ENCODE measurements around the gene CEP250.
"Not testable (repeated sequence)": the region's sequence is repeated elsewhere in the genome, so short reads cannot be mapped to it uniquely, and the experiment has no call there.

CEP250 gene
- 124 reads per million, percentile 86 among the genes with 10 or more reads in this experiment for total RNA-seq

- peak; percentile 91 for DNase-seq
These were observed at the start of gene CEP250 for GRCh38 chr20:35454881-35455609. Gene CEP250 (plus strand): TSS chr20:35455598. CDS start chr20:35462368, 6,770 bp downstream.

DNA sequence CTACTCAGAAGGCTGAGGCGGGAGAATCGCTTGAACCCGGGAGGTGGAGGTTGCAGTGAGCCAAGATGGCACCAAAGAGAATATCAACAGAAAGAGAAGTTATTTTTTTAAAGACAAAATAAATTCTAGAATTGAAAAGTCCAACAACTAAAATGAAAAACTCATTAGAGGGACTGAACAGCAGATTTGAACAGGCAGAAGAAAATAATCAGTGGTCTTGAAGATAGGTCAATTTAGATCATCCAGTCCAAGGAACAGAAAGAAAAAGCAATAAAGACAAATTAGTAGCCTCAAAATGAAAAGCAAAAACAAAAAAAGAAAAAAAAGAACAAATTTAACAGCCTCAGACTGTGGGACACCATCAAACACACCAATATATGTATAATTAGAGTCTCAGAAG, 49.6 kb upstream of the CEP250 start:
- DNase-seq, result no peak

DNA sequence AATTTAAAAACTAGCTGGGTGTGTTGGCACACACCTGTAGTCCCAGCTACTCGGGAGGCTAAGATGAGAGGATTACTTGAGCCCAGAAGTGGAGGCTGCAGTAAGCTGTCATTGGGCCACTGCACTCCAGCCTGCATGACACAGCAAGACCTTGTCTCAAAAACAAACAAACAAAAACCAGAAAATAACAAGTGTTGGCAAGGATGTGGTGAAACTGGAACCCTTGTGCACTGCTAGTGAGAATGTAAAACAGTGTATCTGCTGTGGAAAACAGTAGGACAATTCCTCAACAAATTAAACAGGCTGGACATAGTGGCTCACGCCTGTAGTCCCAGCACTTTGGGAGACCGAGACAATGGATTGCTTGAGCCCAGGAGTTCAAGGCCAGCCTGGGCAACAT, 47.1 kb upstream of the CEP250 start:
- no peak for DNase-seq

DNA sequence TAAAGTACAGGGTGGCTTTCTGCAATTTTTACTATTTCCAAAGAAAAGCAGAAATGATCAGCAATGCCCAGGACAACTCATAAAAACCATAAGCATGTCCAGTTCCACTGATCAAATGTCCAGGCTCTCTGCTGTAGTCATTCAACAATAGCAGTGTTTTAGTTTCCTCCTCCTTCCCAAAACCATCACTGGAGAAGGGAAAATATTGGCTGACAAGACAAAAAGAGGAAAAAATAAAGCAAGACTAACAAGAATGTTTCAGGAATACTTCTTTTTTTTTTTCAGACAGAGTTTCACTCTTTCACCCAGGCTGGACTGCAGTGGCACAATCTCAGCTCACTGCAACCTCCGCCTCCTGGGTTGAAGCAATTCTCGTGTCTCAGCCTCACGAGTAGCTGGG, 45.9 kb upstream of the CEP250 start:
- no peak for DNase-seq

DNA sequence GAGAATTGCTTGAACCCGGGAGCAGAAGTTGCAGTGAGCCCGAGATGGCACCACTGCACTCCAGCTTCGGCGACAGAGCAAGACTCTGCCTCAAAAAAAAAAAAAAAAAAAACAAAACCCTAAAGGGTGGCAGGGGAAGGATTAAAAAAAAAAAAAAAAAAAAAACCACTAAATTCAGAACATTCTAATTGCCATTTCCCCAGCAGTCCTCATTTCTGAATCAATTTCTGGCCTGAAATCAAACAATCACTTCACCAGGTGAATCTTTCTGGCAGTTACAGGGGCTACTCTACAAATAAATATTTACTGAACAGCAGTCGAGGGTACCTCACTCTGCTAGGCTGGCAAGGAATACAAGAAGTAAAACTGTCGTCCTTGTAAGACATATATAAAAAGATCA, 44.8 kb upstream of the CEP250 start:
- no peak for DNase-seq

- no peak for DNase-seq
These were observed 34.1 kb upstream of the CEP250 start for GRCh38 chr20:35421322-35421721.

- no peak for DNase-seq
These were observed 23.6 kb upstream of the CEP250 start for GRCh38 chr20:35431621-35432429.

DNA sequence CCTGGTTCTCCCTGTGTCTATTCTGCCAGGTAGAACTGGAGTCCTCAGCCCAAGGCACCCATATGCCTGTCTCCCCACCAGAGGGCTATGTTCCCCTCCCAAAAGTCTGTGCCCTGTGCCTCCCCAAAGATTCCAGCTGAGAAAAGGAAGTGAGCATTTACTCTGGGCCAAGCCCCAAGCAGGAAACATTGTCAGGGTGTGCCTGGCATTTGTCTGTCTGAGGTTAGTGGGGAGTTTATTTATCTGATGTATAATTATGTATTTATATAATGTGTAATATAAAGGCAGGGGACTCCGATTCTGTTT, 23.0 kb upstream of the CEP250 start:
- DNase-seq, result no peak

- DNase-seq, result no peak
These were observed 22.1 kb upstream of the CEP250 start for GRCh38 chr20:35433337-35433736.

DNA sequence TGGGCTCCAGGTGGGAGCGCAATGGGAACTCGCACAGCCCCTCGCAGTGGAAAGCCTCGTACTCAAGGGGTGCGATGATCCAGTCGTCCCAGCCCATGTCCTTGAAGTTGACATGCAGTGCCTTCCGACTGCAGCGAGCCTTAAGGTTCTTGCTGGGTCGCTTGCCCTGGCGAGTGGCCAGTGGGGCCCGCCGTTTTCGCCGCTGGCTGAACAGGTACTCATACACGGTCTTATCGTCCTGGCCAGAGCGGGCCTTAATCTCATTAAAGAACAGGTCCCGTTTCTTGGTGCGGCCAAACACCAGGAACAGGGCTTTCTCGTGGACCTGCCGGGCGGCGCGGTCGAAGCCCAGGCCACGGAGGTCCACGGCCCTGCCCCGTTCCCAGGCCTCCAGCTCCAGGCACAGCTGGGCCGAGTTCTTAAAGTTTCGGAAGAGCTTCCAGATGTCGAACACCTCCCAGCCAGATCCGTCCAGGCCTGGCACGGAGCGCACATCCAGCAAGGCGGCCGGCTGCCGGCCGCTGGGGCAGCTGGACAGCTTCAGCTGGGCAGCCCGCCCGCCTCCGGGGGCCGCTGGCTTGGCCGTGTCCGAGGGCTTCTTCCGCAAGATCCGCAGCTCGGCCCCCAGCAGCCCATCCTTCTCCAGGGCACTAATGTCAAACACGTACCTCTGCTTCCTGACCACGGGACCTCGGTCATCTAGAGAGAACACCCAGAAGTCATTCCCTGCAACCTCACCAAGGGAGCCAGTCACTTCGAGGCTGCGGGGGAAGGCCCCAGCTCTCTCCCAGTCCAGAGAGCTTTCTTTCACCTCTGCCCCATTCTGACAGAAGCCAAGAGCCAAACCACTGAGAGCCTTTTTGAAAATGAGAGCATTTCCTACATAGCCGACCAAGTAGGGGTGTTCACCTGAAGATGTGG, 21.1 kb upstream of the CEP250 start:
- DNase-seq, result no peak

GRCh38 chr20:35436177-35436573, 19.2 kb upstream of the CEP250 start:
- no peak for DNase-seq

- no peak for DNase-seq
These were observed 17.8 kb upstream of the CEP250 start for GRCh38 chr20:35437599-35437998.

GRCh38 chr20:35443003-35443402, 12.4 kb upstream of the CEP250 start:
- DNase-seq, result no peak

DNA sequence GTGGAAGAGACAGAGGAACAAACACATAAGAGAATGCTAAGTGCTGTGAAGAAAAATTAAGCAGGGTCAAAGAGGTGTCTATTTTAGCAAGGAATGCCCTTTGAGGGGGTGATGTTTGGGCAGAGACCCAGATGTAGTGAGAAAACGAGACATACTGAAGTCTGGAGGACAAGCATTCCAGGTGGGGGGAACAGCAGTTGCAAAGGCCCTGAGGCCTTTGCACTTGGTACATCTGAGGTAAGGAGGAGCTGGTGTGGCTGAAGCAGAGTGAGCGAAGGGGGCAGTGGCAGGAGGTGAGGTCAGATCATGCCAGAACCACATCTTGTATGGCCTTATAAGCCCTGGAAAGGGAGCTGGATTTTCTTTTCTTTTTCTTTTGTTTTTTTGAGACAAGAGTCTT, 11.2 kb upstream of the CEP250 start:
- no peak for DNase-seq

DNA sequence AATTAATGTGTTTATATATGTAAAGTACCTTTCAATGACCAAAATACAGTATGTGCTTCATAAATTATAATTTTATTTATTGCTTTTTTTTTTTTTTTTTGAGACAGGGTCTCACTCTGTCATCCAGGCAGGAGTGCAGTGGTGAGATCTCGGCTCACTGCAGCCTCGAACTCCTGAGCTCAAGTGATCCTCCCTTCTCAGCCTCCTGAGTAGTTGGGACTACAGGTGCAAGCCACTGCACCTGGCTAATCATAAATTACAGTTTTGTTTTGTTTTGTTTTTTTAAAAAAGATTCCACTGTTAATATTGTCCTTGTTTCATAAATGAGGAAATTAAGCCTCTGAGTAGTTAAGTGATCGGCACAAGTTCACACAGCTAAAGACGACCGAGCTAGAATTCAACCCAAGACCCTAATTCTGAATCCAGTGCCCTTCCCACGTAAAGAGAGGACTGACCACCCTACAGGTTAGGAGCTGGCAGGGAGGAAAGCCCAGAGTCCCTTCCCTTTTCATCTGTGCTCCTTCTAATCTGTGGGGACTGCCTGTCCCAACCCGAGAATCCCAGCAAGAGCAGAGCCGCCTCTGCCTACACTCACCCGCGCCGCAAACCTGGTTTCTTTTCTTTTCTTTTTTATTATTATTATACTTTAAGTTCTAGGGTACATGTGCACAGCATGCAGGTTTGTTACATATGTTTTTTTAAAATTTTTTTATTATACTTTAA, 8.9 kb upstream of the CEP250 start:
- no peak for DNase-seq

- peak; percentile 86 for DNase-seq
These were observed 8.2 kb upstream of the CEP250 start for GRCh38 chr20:35447082-35447789.

DNA sequence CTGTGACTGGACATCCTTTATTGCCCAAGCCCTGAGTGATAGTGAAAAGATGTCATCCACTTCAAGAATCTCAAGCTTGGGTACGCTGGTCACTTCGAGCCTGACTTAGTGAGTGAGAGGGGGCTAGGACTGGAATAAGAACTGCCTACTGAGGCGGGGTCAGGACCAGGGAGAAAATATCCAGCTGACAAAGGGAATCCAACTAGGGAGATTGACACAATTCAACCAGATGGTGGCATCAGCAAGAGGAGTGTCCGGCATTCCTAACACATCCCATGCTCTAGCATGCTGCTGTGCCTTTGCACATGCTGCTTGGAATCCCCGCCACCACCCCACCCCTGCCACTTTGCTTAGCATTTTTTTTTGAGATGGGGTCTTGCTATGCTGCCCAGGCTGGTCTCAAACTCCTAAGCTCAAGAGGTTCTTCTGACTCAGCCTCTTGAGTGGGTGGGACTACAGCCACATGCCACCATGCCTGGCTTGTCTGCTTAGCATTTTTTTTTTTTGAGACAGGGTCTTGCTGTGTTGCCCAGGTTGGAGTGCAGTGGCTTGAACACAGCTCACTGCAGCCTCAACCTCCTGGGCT, 6.5 kb upstream of the CEP250 start:
- no peak for DNase-seq

DNA sequence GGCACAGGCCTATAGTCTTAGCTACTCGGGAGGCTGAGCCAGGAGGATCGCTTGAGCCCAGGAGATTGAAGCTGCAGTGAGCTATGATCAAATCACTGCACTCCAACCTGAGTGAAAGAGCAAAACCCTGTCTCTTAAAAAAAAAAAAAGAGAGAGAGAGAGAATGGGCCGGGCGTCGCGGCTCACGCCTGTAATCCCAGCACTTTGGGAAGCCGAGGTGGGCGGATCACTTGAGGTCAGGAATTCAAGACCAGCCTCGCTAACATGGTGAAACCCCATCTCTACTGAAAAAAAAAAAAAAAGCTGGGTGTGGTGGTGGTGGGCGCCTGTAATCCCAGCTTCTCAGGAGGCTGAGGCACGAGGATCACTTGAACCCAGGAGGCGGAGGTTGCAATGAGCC, 5.5 kb upstream of the CEP250 start:
- not testable (repeated sequence) for DNase-seq

- DNase-seq, result no peak
These were observed 4.1 kb upstream of the CEP250 start for GRCh38 chr20:35451295-35451694.

- DNase-seq, result no peak
These were observed 1.8 kb upstream of the CEP250 start for GRCh38 chr20:35453647-35454046.

DNA sequence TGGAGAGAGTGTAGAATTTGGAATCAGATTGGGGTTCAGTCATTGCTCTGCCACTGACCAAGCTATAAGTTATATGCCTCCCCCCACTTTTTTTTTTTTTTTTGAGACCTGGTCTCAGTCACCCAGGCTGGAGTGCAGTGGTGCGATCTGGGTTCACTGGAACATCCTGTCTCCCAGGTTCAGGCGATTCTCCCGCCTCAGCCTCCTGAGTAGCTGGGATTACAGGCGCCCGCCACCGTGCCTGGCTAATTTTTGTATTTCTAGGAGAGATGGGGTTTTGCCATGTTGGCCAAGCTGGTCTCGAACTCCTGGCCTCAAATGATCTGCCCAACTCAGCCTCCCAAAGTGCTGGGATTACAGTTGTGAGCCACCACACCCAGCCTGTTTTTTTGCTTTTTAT, 1.3 kb downstream of the CEP250 start:
- not testable (repeated sequence) for DNase-seq

- not testable (repeated sequence) for DNase-seq
These were observed 2.1 kb downstream of the CEP250 start for GRCh38 chr20:35457539-35457938.
